Colonic mucosa (tissue), 4 donors: ENCODE data around the gene KLHL17. TPM values are rescaled to one million over a fixed set of nuclear protein-coding genes. Genes with fewer than 3 reads are reported as not detected.

Experiments
- DNase-seq: peaks from one replicate; pipeline ENCODE4 v3.0.0-alpha.2; 2020
- H3K27ac ChIP-seq: fragments of 200-600 bp; one replicate; pipeline ENCODE4 v1.8.0; 2021
- H3K27me3 ChIP-seq: fragments of 200-600 bp; one replicate; pipeline ENCODE4 v1.8.0; 2021
- H3K36me3 ChIP-seq: fragments of 200-600 bp; one replicate; pipeline ENCODE4 v1.8.0; 2021
- H3K4me1 ChIP-seq: fragments of 200-600 bp; one replicate; pipeline ENCODE4 v1.8.0; 2021; ENCODE audit warnings: mild to moderate bottlenecking
- H3K4me3 ChIP-seq: fragments of 200-600 bp; one replicate; pipeline ENCODE4 v1.8.0; 2021
- H3K9ac ChIP-seq, 2 donors: one replicate each; pipeline ENCODE4 v1.7.0; 2013; ENCODE audit warnings: control low read depth in 2 of 2, low read depth in 2 of 2, low read length in 2 of 2
- H3K9me3 ChIP-seq: fragments of 200-600 bp; one replicate; pipeline ENCODE4 v1.8.0; 2021
- CTCF ChIP-seq: fragments of 200-600 bp; IDR thresholded peaks from one replicate; pipeline ENCODE4 v1.8.0; 2022; ENCODE audit warnings: antibody characterized with exemption, mild to moderate bottlenecking
- intact Hi-C: fragments of 100-400 bp; cut with DNase I; formaldehyde crosslinking; loops from one replicate; pipeline ENCODE4 v1.14.1; 2022
- total RNA-seq, 2 donors: library from RNA; stranded (reverse); fragmentation: NEBNext Ultra II Directional in 1 of 2; extraction: Animal tissue kit (Norgen Biotek cat#: 25700) in 1 of 2; gene quantifications; one replicate each; pipeline ENCODE4 v1.2.1, GENCODE V29; 2021
- donor health status: healthy.
- donor health status: DM: no; HTN: no; CAD: no.
- donor health status: DM: no; HTN: no; CAD: no.

KLHL17 gene
- total RNA-seq, 2 donors from 2014 or later, result 9.9 to 16.7 TPM

- Histone ChIP-seq H3K4me3 (no peak overlapping the region), H3K36me3 (peaks cover 4% of the 10 kb centered on the region), H3K9ac (no peak overlapping the region), H3K4me1 (no peaks in the 10 kb centered on the region), H3K9me3 (no peaks in the 10 kb centered on the region), H3K27ac (no peak overlapping the region), H3K27me3 (peaks cover 2% of the 10 kb centered on the region)
- TF ChIP-seq CTCF, result no peak
- DNase-seq, result no peak
- intact Hi-C loops, result no loop called here
Measured at GRCh38 chr1:947958-948357, 12.4 kb upstream of the KLHL17 start.

GRCh38 chr1:950268-950667, 10.1 kb upstream of the KLHL17 start:
- DNase-seq, result no peak
- H3K4me1 ChIP-seq, result no peaks in the 10 kb centered on the region
- no peak overlapping the region for H3K9ac ChIP-seq
- H3K9me3 ChIP-seq, result no peaks in the 10 kb centered on the region
- peaks cover 11% of the 10 kb centered on the region for H3K36me3 ChIP-seq
- no peak overlapping the region for H3K27ac ChIP-seq
- H3K4me3 ChIP-seq, result no peak overlapping the region
- no peak for TF ChIP-seq CTCF
- intact Hi-C loops, result no loop called here
- H3K27me3 ChIP-seq, result no peaks in the 10 kb centered on the region

GRCh38 chr1:950881-951280, 9.5 kb upstream of the KLHL17 start:
- no peak for TF ChIP-seq CTCF
- Histone ChIP-seq H3K27me3 (no peaks in the 10 kb centered on the region), H3K9me3 (no peaks in the 10 kb centered on the region), H3K4me3 (no peak overlapping the region), H3K4me1 (no peaks in the 10 kb centered on the region), H3K9ac (no peak overlapping the region), H3K36me3 (peaks cover 11% of the 10 kb centered on the region), H3K27ac (no peak overlapping the region)
- intact Hi-C loops, result no loop called here
- DNase-seq, result no peak

GRCh38 chr1:951364-951763, 9.0 kb upstream of the KLHL17 start:
- H3K4me3 ChIP-seq, result no peak overlapping the region
- intact Hi-C loops, result no loop called here
- no peaks in the 10 kb centered on the region for H3K27me3 ChIP-seq
- peaks cover 11% of the 10 kb centered on the region for H3K36me3 ChIP-seq
- H3K4me1 ChIP-seq, result no peaks in the 10 kb centered on the region
- no peaks in the 10 kb centered on the region for H3K9me3 ChIP-seq
- H3K9ac ChIP-seq, result no peak overlapping the region
- DNase-seq, result no peak
- TF ChIP-seq CTCF, result no peak
- no peak overlapping the region for H3K27ac ChIP-seq

GRCh38 chr1:952201-952600, 8.2 kb upstream of the KLHL17 start:
- DNase-seq, result no peak
- TF ChIP-seq CTCF, result no peak
- Histone ChIP-seq H3K4me3 (no peak overlapping the region), H3K27ac (no peak overlapping the region), H3K9ac (no peak overlapping the region), H3K36me3 (peaks cover 11% of the 10 kb centered on the region), H3K27me3 (no peaks in the 10 kb centered on the region), H3K9me3 (no peaks in the 10 kb centered on the region), H3K4me1 (no peaks in the 10 kb centered on the region)
- intact Hi-C loops, result no loop called here

- Histone ChIP-seq H3K4me3 (no peak overlapping the region), H3K9me3 (no peaks in the 10 kb centered on the region), H3K27ac (no peak overlapping the region), H3K36me3 (peaks cover 11% of the 10 kb centered on the region), H3K27me3 (no peaks in the 10 kb centered on the region), H3K9ac (no peak overlapping the region), H3K4me1 (no peaks in the 10 kb centered on the region)
- DNase-seq, result no peak
- TF ChIP-seq CTCF, result no peak
- intact Hi-C loops, result no loop called here
Measured at GRCh38 chr1:952603-953002, 7.8 kb upstream of the KLHL17 start.
